Hepatocyte (in vitro differentiated cells): ENCODE data around the gene ATP8B4. TPM values are rescaled to one million over a fixed set of nuclear protein-coding genes. Genes with fewer than 3 reads are reported as not detected.
"Not testable (repeated sequence)": the region's sequence is repeated elsewhere in the genome, so short reads cannot be mapped to it uniquely, and the experiment has no call there.

Experiments used
- DNase-seq: peaks from one replicate; pipeline ENCODE4 v3.0.0-alpha.2; 2016; ENCODE audit warnings: low spot score
- H2AFZ ChIP-seq: fragments of 200-600 bp; sonication (generic); 2 replicates; pipeline ENCODE4 v1.6.0; 2016; ENCODE audit warnings: antibody characterized with exemption, mild to moderate bottlenecking
- H3K27ac ChIP-seq: fragments of 200-600 bp; sonication (generic); 2 replicates; pipeline ENCODE4 v1.5.1; 2016; ENCODE audit warnings: mild to moderate bottlenecking
- H3K27me3 ChIP-seq: fragments of 200-600 bp; sonication (generic); 2 replicates; pipeline ENCODE4 v1.6.1; 2016
- H3K36me3 ChIP-seq: fragments of 200-600 bp; sonication (generic); replicated peaks from 2 replicates; pipeline ENCODE4 v1.5.1; 2016; ENCODE audit warnings: low read depth; ENCODE audit not compliant: insufficient read depth
- H3K4me1 ChIP-seq: fragments of 200-600 bp; sonication (generic); 2 replicates; pipeline ENCODE4 v1.5.1; 2016; ENCODE audit warnings: mild to moderate bottlenecking, moderate library complexity; ENCODE audit not compliant: insufficient read depth
- H3K4me2 ChIP-seq: fragments of 200-600 bp; sonication (generic); 2 replicates; pipeline ENCODE4 v1.6.0; 2016
- H3K4me3 ChIP-seq: fragments of 200-600 bp; sonication (generic); 2 replicates; pipeline ENCODE4 v1.5.1; 2016; ENCODE audit warnings: mild to moderate bottlenecking
- H3K79me2 ChIP-seq: fragments of 200-600 bp; sonication (generic); 2 replicates; pipeline ENCODE4 v1.6.0; 2017; ENCODE audit warnings: mild to moderate bottlenecking
- H3K9me2 ChIP-seq: fragments of 200-600 bp; sonication (generic); replicated peaks from 2 replicates; pipeline ENCODE4 v1.6.0; 2017; ENCODE audit warnings: mild to moderate bottlenecking; ENCODE audit not compliant: insufficient read depth
- H3K9me3 ChIP-seq: fragments of 200-600 bp; sonication (generic); 2 replicates; pipeline ENCODE4 v1.5.1; 2016; ENCODE audit warnings: low read depth, mild to moderate bottlenecking
- H4K20me1 ChIP-seq: fragments of 200-600 bp; sonication (generic); 2 replicates; pipeline ENCODE4 v1.6.0; 2016; ENCODE audit warnings: mild to moderate bottlenecking; ENCODE audit not compliant: insufficient read depth, poor library complexity, severe bottlenecking
- EZH2 ChIP-seq: fragments of 200-600 bp; sonication (generic); IDR thresholded peaks from 2 replicates; pipeline ENCODE4 v1.6.1; 2016; ENCODE audit warnings: antibody characterized with exemption, mild to moderate bottlenecking, borderline replicate concordance
- EZH2phosphoT487 ChIP-seq: fragments of 200-600 bp; sonication (generic); IDR thresholded peaks from one replicate; pipeline ENCODE4 v1.6.1; 2018; ENCODE audit warnings: antibody characterized with exemption, mild to moderate bottlenecking, low read depth, moderate library complexity; ENCODE audit not compliant: unreplicated experiment, severe bottlenecking
- WGBS: methylation state at CpG from one replicate; pipeline ENCODE4 v1.1.6; 2016; ENCODE audit warnings: low lambda C conversion rate; ENCODE audit errors: missing lambda C conversion rate; 5-methylcytosine and 5-hydroxymethylcytosine counted together
- polyA plus RNA-seq: library from polyadenylated mRNA; unstranded; fragments of >200 nt; fragmentation: Nextera tagmentation; extraction: Ambion mirVana; gene quantifications from 2 replicates; pipeline ENCODE4 v1.2.1, GENCODE V29; 2016
- total RNA-seq: library from RNA; depleted of rRNA; stranded (reverse); fragments of >200 nt; gene quantifications from 2 replicates; pipeline ENCODE4 v1.2.3, GENCODE V29; 2014
- TF ChIP-seq, protein P1 (sequence below): fragments of 200-600 bp; sonication (generic); IDR thresholded peaks from 2 replicates; pipeline ENCODE4 v1.5.1; 2016; ENCODE audit warnings: antibody characterized with exemption, mild to moderate bottlenecking; ENCODE audit not compliant: poor library complexity

Gene ATP8B4
- total and polyA plus RNA-seq, 2 experiments from 2014 or later = 1.3 to 9.5 TPM

DNA sequence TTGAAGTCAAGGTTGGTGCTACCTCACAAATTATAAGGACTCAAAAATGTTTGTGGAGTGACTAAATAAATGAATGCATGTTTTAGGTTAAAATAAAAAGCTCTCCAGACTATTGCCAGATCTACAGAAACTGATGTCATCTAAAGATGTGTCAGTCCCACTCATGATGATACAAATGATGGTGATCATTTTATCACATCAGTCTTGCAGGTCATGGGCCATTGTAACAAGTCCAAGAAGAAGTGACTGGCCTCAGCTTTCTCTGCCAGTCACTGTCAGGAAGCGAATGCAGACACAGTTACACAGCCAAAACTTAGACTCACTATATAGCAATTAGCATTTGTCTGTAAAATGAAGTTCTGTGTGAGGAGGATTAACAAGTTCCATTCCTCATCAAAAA is 18.5 kb downstream of the ATP8B4 start:
- 100% methylated on average over 1 of the region's 1 CpG for WGBS
- H3K27me3 ChIP-seq = no peaks in the 10 kb centered on the region

DNA sequence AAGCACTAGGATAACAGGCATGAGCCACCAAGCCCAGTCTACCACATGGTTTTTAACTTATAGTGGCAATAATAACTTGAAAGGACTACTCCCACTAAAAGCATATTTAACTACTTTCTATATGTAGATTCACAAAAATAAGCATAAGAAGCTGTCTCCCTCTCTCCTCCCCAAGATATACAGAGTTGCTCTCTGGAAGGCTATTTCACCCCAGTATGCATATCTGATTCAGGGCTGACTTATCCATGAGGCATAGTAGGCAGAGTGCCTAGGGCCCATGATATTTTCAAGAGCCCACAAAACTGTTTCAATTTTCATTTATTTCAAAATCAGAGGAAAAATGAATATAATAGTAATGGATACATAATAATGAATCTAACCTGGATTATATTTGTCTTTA is 20.5 kb downstream of the ATP8B4 start:
- Histone ChIP-seq H3K79me2 (no peaks in the 10 kb centered on the region), H3K4me3 (no peak overlapping the region), H3K4me1 (no peaks in the 10 kb centered on the region), H3K27ac (no peak overlapping the region), H2AFZ (no peak overlapping the region), H3K4me2 (no peak overlapping the region), H3K9me3 (no peaks in the 10 kb centered on the region), H4K20me1 (no peaks in the 10 kb centered on the region), H3K9me2 (no peaks in the 10 kb centered on the region), H3K36me3 (no peaks in the 10 kb centered on the region), H3K27me3 (no peaks in the 10 kb centered on the region)
- TF ChIP-seq, protein P1, sequence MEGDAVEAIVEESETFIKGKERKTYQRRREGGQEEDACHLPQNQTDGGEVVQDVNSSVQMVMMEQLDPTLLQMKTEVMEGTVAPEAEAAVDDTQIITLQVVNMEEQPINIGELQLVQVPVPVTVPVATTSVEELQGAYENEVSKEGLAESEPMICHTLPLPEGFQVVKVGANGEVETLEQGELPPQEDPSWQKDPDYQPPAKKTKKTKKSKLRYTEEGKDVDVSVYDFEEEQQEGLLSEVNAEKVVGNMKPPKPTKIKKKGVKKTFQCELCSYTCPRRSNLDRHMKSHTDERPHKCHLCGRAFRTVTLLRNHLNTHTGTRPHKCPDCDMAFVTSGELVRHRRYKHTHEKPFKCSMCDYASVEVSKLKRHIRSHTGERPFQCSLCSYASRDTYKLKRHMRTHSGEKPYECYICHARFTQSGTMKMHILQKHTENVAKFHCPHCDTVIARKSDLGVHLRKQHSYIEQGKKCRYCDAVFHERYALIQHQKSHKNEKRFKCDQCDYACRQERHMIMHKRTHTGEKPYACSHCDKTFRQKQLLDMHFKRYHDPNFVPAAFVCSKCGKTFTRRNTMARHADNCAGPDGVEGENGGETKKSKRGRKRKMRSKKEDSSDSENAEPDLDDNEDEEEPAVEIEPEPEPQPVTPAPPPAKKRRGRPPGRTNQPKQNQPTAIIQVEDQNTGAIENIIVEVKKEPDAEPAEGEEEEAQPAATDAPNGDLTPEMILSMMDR = no peak
- TF ChIP-seq EZH2phosphoT487 (no peak), EZH2 (no peak)
- no peak for DNase-seq

More for the DNA sequence above, 18.5 kb downstream of the ATP8B4 start:
- no peak for TF ChIP-seq EZH2
- TF ChIP-seq, protein P1 = no peak
- no peak for TF ChIP-seq EZH2phosphoT487
- no peak for DNase-seq
- no peaks in the 10 kb centered on the region for H3K36me3 ChIP-seq
- H3K27ac ChIP-seq = no peak overlapping the region
- H3K79me2 ChIP-seq = no peaks in the 10 kb centered on the region
- H3K9me2 ChIP-seq = no peaks in the 10 kb centered on the region
- no peaks in the 10 kb centered on the region for H4K20me1 ChIP-seq
- H3K9me3 ChIP-seq = no peaks in the 10 kb centered on the region
- no peak overlapping the region for H2AFZ ChIP-seq
- no peak overlapping the region for H3K4me2 ChIP-seq
- no peak overlapping the region for H3K4me3 ChIP-seq
- no peaks in the 10 kb centered on the region for H3K4me1 ChIP-seq

DNA sequence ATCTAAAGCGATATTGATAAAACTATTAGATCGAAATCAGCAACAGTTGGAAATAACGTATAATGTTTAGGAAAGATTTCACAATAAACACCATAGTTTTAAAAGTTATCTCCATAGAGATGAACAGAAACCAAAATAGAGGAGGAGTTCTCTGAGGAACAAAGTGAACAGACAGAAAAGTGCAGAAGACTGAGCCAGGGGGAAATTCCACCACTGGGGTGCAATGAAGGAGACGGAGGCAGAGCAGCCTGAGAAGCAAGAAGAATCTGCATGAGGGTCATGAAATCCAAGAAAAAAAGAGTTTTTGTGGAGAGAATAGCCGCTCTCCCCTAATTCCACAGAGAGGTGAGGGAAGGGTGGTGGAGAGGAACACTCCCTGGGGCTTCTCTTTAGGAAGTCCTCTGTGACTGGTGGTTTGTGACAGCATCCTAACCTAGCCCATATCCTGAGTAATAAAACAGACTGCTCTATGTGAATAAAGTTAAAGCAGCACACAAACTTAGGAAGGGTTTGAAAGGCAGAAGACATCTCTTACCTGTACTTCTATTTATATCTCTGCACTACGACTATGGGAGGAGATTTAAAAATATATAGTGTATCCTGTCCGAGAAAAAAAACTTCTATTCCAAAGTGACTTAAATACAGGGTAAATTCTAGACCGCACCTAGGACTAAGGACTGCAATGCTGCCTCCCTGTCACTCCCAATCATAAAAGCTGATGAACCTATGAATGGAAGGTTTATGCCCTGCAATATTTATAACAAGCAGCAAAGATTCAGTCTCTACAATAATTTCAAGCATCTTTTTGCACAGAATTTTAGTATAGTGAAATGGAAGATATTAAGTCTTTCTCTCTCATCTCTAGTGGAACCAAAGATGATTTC is 22.9 kb downstream of the ATP8B4 start:
- no peaks in the 10 kb centered on the region for H4K20me1 ChIP-seq
- WGBS = 76% methylated on average over 8 of the region's 8 CpGs
- no peaks in the 10 kb centered on the region for H3K27me3 ChIP-seq
- TF ChIP-seq, protein P1 = no peak
- no peak for TF ChIP-seq EZH2
- no peak for TF ChIP-seq EZH2phosphoT487
- no peaks in the 10 kb centered on the region for H3K9me2 ChIP-seq
- no peak overlapping the region for H3K27ac ChIP-seq
- no peaks in the 10 kb centered on the region for H3K36me3 ChIP-seq
- no peaks in the 10 kb centered on the region for H3K9me3 ChIP-seq
- no peaks in the 10 kb centered on the region for H3K4me1 ChIP-seq
- H2AFZ ChIP-seq = no peak overlapping the region
- no peak overlapping the region for H3K4me2 ChIP-seq
- H3K4me3 ChIP-seq = no peak overlapping the region
- no peak for DNase-seq
- no peaks in the 10 kb centered on the region for H3K79me2 ChIP-seq

DNA sequence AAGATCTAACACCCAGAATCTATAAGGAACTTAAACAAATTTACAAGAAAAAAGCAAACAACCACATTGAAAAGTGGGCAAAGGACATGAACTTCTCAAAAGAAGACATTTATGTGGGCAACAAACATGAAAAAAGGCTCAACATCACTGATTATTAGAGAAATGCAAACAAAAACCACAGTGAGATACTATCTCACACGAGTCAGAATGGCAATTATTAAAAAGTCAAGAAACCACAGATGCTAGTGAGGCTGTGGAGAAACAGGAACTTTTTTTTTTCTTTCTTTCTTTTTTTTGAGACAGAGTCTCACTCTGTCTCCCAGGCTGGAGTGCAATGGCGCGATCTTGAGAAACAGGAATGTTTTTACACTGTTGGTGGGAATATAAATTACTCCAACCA is 29.6 kb downstream of the ATP8B4 start:
- not testable (repeated sequence) for H3K4me3 ChIP-seq, H3K4me2 ChIP-seq, H2AFZ ChIP-seq, H3K36me3 ChIP-seq, H3K4me1 ChIP-seq, H3K9me3 ChIP-seq, H3K9me2 ChIP-seq, DNase-seq, H3K27ac ChIP-seq, H3K79me2 ChIP-seq, H3K27me3 ChIP-seq, H4K20me1 ChIP-seq
- 74% methylated on average over 3 of the region's 3 CpGs for WGBS
